Pericardium fibroblast (primary cell): ENCODE measurements around the gene PMPCB. TPM values are rescaled to one million over a fixed set of nuclear protein-coding genes. Genes with fewer than 3 reads are reported as not detected.

Experiments
- total RNA-seq: library from RNA; depleted of rRNA; stranded (reverse); fragments of >200 nt; gene quantifications from 2 replicates; pipeline ENCODE4 v1.2.3, GENCODE V29; 2015

Gene PMPCB, protein sequence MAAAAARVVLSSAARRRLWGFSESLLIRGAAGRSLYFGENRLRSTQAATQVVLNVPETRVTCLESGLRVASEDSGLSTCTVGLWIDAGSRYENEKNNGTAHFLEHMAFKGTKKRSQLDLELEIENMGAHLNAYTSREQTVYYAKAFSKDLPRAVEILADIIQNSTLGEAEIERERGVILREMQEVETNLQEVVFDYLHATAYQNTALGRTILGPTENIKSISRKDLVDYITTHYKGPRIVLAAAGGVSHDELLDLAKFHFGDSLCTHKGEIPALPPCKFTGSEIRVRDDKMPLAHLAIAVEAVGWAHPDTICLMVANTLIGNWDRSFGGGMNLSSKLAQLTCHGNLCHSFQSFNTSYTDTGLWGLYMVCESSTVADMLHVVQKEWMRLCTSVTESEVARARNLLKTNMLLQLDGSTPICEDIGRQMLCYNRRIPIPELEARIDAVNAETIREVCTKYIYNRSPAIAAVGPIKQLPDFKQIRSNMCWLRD
- total RNA-seq: 24.2 and 61.2 TPM in 2 replicates

DNA sequence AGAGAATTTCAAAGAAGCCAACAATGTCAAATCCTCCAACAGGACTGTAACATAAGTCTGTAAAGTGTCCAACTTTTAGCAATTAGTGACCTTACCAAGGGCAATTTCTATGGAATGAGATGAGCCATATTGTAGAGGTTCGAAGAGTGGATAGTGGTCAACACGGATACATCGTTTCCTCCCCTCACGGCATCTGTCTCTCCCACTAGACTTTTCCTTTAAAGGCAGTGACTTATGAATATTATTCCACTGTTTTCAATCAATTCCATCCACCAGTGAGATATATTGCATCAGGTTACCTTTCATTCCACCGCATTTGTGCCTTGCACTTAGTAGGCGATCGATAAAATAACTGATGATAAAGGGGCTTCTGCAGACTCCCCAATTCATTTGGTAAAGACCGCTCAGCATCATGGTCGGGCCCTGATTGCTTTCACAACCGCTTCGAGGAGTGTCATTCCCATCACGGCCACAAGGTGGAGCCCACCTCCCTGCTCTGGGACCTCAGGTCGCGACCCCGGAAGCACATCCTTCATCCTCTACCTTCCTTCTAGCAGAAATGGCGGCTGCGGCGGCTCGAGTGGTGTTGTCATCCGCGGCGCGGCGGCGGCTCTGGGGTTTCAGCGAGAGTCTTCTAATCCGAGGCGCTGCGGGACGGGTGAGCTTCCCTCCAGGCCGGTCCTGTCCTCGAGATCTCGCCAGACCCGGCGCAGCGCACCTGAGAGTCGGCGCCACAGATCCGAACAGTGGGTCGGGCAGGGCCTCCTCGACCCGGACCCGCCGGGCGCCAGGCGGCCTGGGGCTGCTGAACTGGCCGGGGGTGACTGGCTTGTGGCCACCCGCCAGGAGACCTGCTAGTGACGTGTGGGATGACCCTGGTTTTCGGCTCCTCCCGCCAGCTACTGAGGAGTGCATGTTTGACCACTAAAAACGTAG is at the start of gene PMPCB:
Gene PMPCB, plus strand, starts transcription at position 535 of the 936 bp plus-strand sequence. Its CDS starts 25 bp downstream, at position 560.

GRCh38 chr7:103344453-103345149 is 47.4 kb downstream of the PMPCB start, which contains the start of gene DNAJC2:
TSS of gene DNAJC2 (minus strand) at chr7:103344767. CDS start at chr7:103344622, 145 bp downstream.

GRCh38 chr7:103347507-103348267 is 50.5 kb downstream of the PMPCB start, which contains the start of gene PSMC2:
TSS of gene PSMC2 (plus strand) at chr7:103347643. CDS start at chr7:103347712, 69 bp downstream.

Other genes with a start within 250 kb of the PMPCB start
- 0.93 and 3.0 TPM in 2 replicates for gene FBXL13, start 222.6 kb upstream of the PMPCB start, total RNA-seq
- gene ARMC10, start 222.3 kb upstream of the PMPCB start, total RNA-seq: 25.7 and 35.5 TPM in 2 replicates
- gene NAPEPLD, start 148.3 kb upstream of the PMPCB start, total RNA-seq: 2.4 and 6.0 TPM in 2 replicates
- gene DNAJC2, start 47.3 kb downstream of the PMPCB start, total RNA-seq: 14.9 and 21.7 TPM in 2 replicates
- 89.4 and 121 TPM in 2 replicates for gene PSMC2, start 50.2 kb downstream of the PMPCB start, total RNA-seq
- not detected in 2 replicates for gene SLC26A5, start 148.8 kb downstream of the PMPCB start, total RNA-seq